SU-DHL-6 (cell line): ENCODE data around the gene ARHGEF28.

ENCODE experiments used
- EZH2phosphoT487 ChIP-seq: fragments of 200-600 bp; sonication (generic), shearing (Covaris generic); conservative IDR thresholded peaks from 2 replicates; pipeline ENCODE4 v1.6.1; 2018; ENCODE audit warnings: mild to moderate bottlenecking, antibody characterized with exemption, low read length, moderate library complexity, mixed read lengths
- TF ChIP-seq, protein P1 (sequence below): fragments of 200-600 bp; sonication (generic); IDR thresholded peaks from one replicate; pipeline ENCODE4 v1.5.1; 2017; ENCODE audit warnings: antibody characterized with exemption, mild to moderate bottlenecking, low read length, moderate library complexity; ENCODE audit not compliant: insufficient read depth, poor library complexity, severe bottlenecking

- TF ChIP-seq, protein P1, sequence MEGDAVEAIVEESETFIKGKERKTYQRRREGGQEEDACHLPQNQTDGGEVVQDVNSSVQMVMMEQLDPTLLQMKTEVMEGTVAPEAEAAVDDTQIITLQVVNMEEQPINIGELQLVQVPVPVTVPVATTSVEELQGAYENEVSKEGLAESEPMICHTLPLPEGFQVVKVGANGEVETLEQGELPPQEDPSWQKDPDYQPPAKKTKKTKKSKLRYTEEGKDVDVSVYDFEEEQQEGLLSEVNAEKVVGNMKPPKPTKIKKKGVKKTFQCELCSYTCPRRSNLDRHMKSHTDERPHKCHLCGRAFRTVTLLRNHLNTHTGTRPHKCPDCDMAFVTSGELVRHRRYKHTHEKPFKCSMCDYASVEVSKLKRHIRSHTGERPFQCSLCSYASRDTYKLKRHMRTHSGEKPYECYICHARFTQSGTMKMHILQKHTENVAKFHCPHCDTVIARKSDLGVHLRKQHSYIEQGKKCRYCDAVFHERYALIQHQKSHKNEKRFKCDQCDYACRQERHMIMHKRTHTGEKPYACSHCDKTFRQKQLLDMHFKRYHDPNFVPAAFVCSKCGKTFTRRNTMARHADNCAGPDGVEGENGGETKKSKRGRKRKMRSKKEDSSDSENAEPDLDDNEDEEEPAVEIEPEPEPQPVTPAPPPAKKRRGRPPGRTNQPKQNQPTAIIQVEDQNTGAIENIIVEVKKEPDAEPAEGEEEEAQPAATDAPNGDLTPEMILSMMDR, result no peak
- TF ChIP-seq EZH2phosphoT487, result no peak
These were observed 188.3 kb downstream of the ARHGEF28 start for GRCh38 chr5:73814233-73814846.
